Tibial nerve (tissue), 3 donors: Measurements from ENCODE around the gene AP2S1.

Source experiments
- POLR2A ChIP-seq, 2 donors: fragments of 450-650 bp; IDR thresholded peaks; one replicate each; pipeline ENCODE4 v1.6.1; 2017; ENCODE audit warnings: antibody characterized with exemption in 2 of 2, mild to moderate bottlenecking in 2 of 2, moderate library complexity in 2 of 2
- TF ChIP-seq, protein P1 (sequence below), 5 experiments: fragments of 200-600 bp in 3 of 5; fragments of 450-650 bp in 2 of 5; sonication (generic) in 3 of 5; IDR thresholded peaks; one replicate each; pipeline ENCODE4 v1.5.1; 2016 to 2019; ENCODE audit warnings: antibody characterized with exemption in 5 of 5, mild to moderate bottlenecking in 3 of 5, moderate library complexity in 2 of 5

DNA sequence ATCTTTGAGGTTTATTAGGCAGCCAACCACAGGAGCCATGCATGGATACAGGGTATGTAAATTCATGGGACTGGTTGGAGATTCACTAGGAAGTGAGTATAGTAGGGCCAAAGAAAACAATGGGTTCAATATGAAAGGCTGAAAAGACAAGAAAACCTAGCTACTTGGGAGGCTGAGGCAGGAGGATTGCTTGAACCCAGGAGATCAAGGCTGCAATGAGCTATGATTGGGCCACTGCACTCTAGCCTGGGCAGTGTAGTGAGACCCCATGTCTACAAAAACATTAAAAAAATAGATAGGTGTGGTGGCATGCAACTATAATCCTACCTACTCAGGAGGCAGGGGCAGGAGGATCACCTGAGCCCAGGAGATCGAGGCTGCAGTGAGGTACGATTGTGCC lies 51.9 kb downstream of the AP2S1 start:
- TF ChIP-seq, protein P1, sequence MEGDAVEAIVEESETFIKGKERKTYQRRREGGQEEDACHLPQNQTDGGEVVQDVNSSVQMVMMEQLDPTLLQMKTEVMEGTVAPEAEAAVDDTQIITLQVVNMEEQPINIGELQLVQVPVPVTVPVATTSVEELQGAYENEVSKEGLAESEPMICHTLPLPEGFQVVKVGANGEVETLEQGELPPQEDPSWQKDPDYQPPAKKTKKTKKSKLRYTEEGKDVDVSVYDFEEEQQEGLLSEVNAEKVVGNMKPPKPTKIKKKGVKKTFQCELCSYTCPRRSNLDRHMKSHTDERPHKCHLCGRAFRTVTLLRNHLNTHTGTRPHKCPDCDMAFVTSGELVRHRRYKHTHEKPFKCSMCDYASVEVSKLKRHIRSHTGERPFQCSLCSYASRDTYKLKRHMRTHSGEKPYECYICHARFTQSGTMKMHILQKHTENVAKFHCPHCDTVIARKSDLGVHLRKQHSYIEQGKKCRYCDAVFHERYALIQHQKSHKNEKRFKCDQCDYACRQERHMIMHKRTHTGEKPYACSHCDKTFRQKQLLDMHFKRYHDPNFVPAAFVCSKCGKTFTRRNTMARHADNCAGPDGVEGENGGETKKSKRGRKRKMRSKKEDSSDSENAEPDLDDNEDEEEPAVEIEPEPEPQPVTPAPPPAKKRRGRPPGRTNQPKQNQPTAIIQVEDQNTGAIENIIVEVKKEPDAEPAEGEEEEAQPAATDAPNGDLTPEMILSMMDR (IDR thresholded peaks at IDR 0.05): no peak
- no peak for TF ChIP-seq POLR2A (IDR thresholded peaks at IDR 0.05)
